Measurements from ENCODE around the gene CMTM3.
"Not testable (repeated sequence)": the region's sequence is repeated elsewhere in the genome, so short reads cannot be mapped to it uniquely, and the experiment has no call there.

The CMTM3 gene

DNA sequence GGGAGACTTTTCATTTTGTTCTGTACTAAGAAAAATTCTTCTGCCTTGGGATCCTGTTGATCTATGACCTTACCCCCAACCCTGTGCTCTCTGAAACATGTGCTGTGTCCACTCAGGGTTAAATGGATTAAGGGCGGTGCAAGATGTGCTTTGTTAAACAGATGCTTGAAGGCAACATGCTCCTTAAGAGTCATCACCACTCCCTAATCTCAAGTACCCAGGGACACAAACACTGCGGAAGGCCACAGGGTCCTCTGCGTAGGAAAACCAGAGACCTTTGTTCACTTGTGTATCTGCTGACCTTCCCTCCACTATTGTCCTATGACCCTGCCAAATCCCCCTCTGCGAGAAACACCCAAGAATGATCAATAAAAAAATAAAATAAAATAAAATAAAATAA, 27.1 kb downstream of the CMTM3 start:
- DNase-seq (ENCODE audit: low read depth, low spot score), result not testable (repeated sequence)

DNA sequence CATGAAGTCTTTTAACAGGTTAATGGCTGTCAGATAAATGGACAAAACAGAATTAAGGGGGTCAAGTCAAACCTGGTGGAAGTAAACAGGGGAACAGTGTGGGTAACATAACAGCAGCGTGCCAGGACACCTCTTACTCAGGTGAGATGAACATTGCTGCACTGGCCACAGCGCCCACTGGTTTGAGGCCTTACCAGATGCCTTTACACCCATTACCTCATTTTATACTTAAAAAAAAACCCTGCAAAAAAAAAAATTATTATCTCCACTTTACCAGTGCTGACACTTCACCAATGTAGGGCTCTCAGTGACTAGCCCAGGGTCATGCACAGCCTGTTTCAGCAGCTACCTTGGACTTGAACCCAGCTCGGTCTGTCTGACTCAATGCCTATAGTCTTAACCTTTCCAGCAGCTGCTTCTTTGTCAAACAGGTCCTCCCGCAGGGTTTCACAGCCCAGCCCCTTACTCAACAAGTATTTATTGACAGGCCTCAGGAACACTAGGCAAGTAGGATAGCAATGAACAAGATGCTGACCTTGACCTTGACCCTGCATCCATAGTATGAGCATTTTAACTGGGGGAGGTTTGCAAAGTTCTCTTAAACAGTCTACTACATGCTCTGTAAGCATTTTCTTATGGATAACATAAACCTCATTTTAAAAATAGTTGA, 30.2 kb downstream of the CMTM3 start:
- no peak for DNase-seq (ENCODE audit: low read depth, low spot score)

DNA sequence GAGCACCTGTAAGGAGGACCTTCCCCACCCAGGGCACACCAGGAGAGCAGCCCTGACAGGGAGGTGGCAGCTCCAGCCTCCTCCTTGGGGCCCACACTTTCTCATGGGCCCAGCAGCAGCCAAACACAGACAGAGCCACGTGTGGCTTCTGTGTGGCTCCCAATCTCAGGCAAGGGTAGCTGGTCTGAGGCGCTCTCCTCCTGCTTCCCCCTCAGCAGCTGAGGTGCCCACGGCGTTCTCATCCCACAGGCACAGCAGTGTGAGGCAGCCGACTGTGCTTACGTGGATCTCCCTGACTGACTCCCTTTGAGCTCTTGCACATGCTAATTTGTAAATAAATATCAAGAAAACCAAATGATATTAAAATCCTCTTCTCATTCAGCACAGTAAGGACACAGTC, 30.9 kb downstream of the CMTM3 start:
- DNase-seq (ENCODE audit: low read depth, low spot score), result no peak

DNA sequence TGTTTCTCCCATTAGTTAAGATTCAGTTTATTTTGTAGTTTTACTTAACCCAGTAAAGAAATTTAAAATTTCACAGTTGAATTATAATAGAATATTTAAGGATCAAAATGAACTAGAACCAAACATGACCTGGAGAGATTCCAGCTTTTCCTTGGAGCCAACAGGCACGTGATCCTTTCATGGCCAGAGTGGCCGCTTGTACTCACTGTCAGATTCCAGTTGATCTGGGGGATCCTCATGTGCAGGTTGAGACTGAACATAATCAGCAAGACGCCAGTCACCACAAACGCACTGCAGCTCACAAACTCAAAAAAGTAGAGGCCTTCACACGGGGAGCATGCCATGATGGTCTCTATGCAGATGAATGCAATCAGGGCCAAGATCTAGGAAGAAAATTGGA, 31.7 kb downstream of the CMTM3 start:
- DNase-seq (ENCODE audit: low read depth, low spot score), result no peak

DNA sequence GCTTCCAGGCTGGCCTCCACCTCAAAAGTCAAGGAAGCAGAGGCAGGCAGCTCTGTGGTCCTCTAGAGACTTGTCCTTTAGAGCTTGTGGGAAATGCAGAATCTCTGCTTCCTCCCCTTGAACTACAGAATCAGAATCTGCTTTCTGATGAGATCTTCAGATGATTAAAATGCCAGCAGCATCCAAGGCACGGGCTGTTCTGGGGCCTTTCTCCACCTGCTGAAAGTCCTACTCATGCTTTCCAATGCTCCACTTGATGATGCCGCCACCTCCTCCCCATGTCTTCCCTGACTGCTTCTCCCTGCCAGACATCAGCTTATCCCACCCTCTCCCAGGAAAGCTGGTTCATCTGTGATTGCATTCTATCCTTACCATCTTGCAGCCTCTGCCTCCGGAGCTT, 33.3 kb downstream of the CMTM3 start:
- DNase-seq (ENCODE audit: low read depth, low spot score), result no peak

DNA sequence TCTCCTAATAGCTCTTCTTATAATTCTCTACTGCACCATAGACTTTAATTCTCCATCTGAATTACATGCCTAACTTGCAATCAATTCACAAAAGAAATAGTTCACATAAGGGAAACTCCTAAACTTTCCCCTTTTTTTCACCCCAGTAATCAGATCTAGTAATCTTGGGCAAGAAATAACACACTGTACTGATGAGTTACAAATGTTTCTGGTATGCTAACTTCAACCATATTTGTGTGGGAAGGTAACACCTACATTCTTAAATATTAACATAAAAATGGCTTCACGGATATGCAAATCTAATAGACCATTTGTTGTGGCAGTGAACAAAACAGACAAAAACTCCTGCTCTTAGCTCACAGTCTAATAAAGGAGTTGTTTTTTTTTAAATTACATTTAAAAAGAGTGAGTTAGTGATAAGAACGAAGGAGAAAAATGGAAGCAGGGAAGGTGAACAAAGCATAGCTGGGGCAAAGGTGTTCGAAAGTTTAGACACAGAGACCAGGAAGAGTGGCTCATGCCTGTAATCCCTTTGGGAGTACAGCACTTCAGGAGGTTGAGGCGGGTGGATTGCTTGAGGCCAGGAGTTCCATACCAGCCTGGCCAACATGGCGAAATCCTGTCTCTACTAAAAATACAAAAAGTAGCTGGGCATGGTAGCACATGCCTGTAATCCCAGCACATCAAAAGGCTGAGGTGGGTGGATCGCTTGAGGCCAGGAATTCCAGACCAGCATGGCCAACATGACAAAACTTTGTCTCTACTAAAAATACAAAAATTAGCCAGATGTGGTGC, 34.8 kb downstream of the CMTM3 start:
- DNase-seq (ENCODE audit: low read depth, low spot score), result no peak

DNA sequence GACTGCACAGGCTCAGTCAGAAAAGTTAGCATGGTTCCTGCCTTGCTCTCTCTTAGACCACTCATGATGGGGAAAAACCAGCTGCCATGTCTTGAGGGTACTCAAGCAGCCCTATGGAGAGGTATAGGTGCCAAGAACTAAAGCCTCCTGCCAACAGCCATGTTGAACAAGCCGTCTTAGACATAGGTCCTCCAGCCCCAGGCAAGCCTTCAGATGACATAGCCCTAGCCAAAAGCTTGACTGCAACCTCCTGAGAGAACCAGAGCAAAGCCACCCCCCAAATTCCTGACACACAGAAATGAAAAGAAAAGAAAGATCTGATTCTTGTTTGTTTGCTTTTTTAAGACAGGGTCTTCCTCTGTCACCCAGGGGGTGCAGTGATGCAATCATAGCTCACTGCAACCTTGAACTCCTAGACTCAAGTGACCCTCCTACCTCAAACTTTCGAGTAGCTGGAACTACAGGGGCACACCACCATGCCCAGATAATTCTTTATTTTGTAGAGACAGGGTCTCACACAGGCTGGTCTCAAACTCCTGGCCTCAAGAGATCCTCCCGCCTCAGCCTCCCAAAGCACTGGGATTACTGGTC, 36.3 kb downstream of the CMTM3 start:
- DNase-seq (ENCODE audit: low read depth, low spot score), result no peak

DNA sequence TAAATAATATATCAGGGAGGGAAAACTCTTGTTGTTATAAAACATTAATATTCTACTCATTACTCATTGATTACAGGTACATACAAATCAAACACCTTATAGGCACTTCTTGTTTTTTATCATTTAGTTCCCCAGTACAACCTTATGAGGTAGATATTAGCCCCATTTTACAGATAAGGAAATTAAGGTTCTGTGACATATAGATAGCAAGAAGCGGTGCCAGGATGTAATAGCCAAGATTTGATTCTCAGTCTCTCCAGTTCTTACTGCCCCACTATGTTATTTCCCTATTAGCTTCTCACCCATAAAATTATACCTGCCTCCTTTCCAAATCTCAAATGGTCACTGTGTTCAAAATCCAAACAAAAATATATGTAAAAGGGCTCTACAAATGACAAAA, 36.9 kb downstream of the CMTM3 start:
- no peak for DNase-seq (ENCODE audit: low read depth, low spot score)

DNA sequence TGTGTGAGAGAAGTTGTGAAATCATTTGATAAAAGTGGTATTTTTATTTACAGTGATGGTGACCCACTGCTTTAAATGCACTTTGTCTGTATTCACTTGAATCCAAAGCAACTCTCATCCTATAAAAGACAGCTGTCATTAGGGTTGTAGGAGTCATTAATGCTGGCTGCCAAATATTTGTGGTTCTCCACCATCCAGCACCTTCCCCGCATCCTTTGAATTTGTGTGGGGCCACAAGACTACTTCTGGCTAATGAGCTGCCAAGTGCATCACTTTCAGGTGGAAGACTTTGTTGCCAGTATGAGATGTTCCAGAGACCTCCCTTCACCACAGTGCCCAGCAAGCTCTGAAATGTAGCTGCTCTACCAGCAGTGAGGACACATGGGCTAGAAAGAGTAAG, 43.4 kb downstream of the CMTM3 start:
- DNase-seq (ENCODE audit: low read depth, low spot score), result no peak

DNA sequence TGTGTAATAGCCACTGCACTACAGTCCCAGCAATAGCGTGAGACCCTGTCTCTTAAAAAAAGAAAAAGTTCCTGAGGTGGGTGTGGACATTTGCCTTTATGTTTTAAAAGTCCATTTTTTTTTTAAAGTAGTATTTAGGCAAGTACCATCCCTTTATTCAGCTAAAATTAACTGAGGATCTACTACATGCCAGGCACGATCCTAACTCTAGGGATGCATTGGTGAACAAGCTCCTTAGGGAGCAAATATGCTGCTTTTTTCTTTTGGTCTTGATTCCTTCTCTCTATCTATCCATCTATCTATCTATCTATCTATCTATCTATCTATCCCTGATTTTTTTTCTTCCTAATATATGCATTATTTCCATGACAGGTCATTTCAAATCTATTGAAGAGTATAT, 44.7 kb downstream of the CMTM3 start:
- DNase-seq (ENCODE audit: low read depth, low spot score), result no peak

DNA sequence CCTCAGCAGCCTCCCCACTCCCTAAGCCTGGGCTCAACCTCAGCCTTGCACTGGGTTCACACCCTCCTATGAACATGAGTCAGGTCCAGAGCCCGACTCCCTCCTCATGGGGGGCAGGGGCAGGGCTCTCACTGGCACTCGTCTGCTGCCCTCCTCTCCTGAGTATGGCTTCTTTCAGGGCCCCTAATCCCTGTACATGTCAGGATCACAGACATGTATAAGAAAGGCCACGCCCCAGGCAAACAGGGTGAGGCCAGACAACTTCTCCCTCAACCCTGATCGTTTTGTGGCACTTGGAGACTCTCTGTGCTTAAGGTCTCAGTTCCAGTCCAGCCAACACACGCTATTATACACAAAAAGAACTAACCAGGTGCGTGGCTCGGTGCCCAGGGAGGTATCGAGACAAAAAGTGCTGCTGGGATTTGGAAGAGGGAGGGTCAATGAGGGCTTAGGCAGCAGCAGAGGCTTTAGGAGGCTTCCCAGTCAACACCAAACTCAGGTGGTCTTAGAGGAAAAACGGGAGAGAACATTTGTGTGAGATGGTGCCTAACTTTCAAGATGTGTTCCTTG, 45.2 kb downstream of the CMTM3 start:
- DNase-seq (ENCODE audit: low read depth, low spot score), result no peak

DNA sequence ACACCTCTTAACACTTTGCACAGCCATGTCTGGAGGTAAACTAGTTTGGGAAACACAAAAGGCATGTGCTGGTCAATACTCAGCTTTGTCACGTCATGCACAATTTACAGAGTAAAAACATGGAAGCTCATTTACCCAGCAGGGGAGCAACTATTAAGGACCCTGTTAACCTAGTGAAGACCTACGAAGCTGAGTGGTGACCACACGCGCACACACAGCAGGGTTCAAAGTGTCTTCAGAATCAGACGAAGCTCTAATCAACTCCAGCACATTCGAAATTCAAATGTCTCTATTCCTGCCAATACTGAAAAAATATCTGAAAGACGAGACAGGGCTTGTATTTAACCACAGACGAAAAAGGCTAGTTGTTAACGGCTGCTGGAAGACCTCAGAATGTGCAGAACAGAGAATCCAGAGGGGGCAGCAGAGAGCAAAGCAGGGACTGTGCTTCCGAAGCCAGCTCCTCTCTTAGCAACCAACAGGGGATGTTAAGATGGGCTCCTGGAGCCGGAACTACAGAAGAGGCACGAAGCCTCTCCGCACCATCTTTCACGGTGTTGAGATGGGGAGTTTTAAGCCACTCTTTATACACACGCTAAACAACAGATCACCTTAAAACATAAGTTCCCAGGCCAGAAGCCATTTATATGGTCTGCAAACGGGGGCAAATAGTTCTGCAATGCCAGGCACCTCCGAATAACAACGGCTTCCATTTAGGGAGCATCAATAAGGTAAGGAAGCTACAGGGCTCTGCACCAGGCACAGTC, 46.4 kb downstream of the CMTM3 start:
- DNase-seq (ENCODE audit: low read depth, low spot score), result peak; percentile 66

DNA sequence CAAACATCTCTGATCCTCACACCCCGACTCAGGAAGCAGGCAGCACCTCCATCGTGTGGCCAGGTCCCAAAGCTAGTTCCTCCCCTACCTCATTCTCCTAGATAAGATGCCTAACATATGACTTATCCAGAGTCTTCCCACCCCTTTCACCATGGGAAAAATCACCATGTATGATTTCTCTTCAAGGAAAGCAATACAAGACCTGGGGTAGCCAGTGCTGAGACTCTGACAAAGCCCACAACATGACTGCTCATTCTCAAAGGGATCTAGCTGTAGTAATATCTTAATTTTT, 46.9 kb downstream of the CMTM3 start:
- no peak for DNase-seq (ENCODE audit: low read depth, low spot score)

DNA sequence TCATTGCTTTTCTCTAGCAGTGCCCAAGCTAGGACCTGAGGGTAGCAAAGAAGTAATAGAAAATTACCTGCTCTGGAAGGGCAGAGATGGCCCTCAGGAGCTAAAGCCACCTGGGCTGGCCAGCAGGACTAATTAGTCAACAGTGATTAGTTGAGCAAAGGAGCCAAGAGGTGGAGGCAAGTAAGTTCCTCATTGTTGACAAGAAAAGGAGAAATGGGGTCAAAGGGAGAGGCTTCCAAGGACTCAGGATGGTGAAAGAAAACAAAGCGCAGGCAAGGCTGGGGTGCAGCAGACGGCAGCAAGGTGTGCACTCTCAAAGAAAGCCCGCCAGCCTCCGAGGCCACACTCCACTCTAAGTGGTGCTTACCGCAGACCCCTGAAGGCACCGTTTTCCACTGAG, 47.5 kb downstream of the CMTM3 start:
- DNase-seq (ENCODE audit: low read depth, low spot score), result no peak

DNA sequence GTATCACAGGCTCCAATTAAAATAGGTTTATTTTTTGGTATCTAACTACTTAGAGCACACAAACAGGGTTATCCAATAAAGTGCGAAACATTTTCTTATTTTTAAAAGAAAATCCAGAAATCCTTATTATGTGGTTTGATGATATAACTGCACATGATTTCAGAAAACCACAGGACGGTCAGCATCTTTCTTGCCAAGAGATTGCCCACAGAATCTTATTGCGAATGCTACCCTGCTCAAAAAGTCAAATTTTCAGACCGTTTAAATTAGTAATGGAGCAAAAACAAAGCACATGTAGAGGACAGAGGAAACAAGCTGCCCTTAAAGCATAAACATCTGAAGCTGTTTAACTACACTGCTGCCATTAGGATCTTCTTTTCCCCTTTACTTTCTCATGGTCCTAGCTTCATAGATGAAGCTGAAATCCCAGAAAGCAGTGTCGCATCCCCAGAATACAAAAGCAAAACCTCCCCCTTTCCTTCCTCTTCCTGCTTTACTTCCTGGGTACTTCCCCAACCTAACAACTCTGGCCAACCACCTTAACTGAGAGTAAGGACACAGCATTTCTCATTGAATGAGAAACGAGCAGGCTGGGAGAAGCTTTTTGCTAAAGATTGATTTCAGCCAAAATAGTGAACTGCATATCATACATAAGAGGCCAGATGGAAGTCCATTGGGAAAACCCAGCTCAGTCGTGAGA, 48.3 kb downstream of the CMTM3 start:
- no peak for DNase-seq (ENCODE audit: low read depth, low spot score)

DNA sequence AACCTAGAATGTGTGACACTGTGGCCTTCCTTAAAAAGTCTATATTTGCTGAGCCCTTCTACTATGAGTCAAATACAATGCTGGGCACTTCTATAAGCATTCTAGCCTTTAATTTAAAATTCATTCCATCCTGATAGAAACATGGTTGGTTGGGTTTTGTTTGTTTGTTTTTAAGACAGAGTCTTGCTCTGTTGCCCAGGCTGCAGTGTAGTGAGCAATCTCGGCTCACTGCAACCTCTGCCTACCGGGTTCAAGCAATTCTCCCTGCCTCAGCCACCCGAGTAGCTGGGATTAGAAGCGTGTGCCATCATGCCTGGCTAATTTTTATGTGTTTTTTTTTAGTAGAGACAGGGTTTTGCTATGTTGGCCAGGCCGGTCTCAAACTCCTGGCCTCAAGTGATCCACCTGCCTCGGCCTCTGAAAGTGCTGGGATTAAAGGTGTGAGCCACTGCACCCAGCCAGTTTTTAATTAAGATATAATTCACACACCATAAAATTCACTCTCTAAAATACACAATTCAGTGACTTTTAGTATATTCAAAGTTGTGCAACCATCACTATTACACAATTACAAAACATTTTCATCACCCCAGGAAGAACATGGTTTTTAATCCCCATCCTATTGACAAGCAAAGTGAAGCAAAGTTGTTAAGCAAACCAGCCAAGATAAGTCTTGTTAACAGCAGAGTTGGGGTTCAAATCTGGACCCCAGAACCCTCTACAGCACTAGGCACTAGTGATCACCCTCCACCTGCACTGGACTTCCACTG, 49.3 kb downstream of the CMTM3 start:
- DNase-seq (ENCODE audit: low read depth, low spot score), result no peak

DNA sequence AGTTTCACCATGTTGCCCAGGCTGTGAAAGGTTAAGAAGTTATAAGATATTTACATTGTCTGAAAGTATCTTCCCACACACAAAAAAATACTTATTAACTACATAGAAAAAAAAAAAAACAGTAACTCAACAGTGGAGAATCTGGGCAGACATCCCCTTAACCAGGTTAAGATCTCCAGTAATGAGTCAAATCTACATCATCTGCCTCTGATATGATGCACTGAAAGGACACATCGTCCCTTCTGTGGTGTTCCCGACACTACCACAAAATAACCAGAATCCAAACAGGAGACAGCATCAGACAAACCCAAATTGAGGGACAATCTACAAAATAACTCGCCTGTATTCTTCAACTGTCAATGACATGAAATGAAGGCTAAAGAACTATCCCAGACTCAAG, 52.0 kb downstream of the CMTM3 start:
- no peak for DNase-seq (ENCODE audit: low read depth, low spot score)

DNA sequence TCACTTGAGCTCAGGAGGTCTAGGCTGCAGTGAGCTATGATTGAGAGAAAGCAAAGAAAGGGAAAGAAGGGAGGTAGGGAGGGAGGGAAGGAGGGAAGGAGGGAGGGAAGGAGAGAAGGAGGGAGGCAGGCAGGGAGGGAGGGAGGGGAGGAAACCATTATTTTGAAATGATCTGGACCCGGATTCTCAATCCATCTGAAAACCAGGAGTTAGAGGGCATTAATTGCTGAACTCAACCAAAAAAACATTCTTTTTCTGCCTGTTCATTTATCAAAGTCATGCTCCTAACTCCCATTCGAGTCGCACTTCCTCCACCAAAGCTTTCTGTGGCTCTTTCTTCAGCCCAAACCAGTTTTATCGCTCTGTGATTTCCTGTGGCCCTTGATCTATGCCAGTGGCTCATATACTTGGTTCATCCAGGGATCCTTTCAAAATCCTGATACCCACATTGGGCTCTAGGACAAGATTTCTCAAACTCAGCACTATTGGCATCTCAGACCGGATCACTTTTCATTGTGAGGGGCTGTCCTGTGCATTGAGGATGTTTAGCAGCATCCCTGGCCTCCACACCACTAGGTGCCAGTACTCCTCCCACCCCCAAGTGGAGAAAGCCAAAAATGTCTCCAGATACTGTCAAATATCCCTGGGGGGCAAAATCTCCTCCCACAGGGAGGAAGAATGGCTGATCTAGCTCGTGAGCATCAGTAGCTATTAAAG, 53.8 kb downstream of the CMTM3 start:
- no peak for DNase-seq (ENCODE audit: low read depth, low spot score)

DNA sequence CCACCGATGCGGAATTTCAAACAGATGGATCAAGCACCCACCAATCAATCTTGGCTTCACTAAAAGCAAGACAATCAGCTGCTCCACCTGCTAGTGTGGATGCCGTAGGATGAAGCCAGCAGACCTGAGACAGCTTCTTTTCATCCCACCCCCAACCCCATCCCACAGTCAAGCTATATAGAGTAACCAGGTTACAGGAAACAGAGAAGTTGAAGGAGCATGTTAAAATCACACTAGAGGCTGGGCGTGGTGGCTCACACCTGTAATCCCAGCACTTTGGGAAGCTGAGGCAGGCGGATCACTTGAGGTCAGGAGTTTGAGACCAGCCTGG, 54.3 kb downstream of the CMTM3 start:
- DNase-seq (ENCODE audit: low read depth, low spot score), result no peak

All from activated naive CD8-positive, alpha-beta T cell treated with anti-CD3 and anti-CD28 coated beads, Interleukin-2, amount 50 U/mL, for 16 hours (primary cell).